ENCODE results near the gene PLA2G4A. TPM values are rescaled to one million over a fixed set of nuclear protein-coding genes. Genes with fewer than 3 reads are reported as not detected.
"Not testable (repeated sequence)": the region's sequence is repeated elsewhere in the genome, so short reads cannot be mapped to it uniquely, and the experiment has no call there.

The PLA2G4A gene
- total RNA-seq, 1 donor from 2014 or later, result 0.10 TPM

DNA sequence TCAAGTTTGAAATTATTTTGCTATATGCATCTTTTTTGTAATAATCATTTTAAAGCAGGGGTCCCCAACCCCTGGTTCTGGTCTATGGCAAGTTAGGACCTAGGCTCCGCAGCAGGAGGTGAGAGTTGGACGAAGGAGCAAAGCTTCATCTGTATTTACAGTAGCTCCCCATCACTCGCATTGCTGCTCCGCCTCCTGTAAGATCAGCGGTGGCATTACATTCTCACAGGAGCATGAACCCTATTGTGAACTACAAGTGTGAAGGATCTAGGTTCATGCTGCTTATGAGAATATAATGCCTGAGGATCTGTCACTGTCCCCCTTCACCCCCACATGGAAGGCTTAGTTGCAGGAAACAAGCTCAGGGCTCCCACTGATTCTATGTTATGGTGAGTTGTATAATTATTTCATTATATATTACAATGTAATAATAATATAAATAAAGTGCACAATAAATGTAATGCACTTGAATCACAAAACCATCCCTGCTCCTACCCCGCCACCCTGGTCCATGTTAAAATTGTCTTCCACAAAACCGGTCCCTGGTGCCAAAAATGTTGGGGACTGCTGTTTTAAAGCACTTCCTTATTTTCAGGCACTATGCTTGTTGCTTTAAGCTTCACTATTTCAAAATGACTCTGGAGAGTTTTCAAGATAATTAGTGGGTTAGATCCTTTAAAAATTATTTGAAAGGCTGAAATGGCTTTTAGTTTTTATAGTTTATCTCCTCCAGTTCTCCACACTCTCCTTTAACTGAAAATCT lies 74.8 kb downstream of the PLA2G4A start:
- no peaks in the 10 kb centered on the region for H3K36me3 Mint-ChIP-seq (ENCODE audit: low read depth)
- H3K4me1 Mint-ChIP-seq (ENCODE audit: low read depth), result no peaks in the 10 kb centered on the region
- H3K9me3 Mint-ChIP-seq (ENCODE audit: low read depth), result no peaks in the 10 kb centered on the region
- peaks cover 5% of the 10 kb centered on the region for H3K27me3 Mint-ChIP-seq (ENCODE audit: low read depth)
- TF ChIP-seq, protein P1, sequence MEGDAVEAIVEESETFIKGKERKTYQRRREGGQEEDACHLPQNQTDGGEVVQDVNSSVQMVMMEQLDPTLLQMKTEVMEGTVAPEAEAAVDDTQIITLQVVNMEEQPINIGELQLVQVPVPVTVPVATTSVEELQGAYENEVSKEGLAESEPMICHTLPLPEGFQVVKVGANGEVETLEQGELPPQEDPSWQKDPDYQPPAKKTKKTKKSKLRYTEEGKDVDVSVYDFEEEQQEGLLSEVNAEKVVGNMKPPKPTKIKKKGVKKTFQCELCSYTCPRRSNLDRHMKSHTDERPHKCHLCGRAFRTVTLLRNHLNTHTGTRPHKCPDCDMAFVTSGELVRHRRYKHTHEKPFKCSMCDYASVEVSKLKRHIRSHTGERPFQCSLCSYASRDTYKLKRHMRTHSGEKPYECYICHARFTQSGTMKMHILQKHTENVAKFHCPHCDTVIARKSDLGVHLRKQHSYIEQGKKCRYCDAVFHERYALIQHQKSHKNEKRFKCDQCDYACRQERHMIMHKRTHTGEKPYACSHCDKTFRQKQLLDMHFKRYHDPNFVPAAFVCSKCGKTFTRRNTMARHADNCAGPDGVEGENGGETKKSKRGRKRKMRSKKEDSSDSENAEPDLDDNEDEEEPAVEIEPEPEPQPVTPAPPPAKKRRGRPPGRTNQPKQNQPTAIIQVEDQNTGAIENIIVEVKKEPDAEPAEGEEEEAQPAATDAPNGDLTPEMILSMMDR (IDR thresholded peaks at IDR 0.05), result no peak
- no peak overlapping the region for H3K27ac Mint-ChIP-seq (ENCODE audit: unreplicated experiment)
- H3K4me3 Mint-ChIP-seq (ENCODE audit: unreplicated experiment), result no peak overlapping the region
- no peak for DNase-seq (ENCODE audit: low spot score)

GRCh38 chr1:186904361-186904760 lies 75.6 kb downstream of the PLA2G4A start:
- Mint-ChIP-seq H3K4me1 (ENCODE audit: low read depth) (no peaks in the 10 kb centered on the region), H3K9me3 (ENCODE audit: low read depth) (no peaks in the 10 kb centered on the region), H3K36me3 (ENCODE audit: low read depth) (no peaks in the 10 kb centered on the region), H3K27ac (ENCODE audit: unreplicated experiment) (no peak overlapping the region), H3K4me3 (ENCODE audit: unreplicated experiment) (no peak overlapping the region), H3K27me3 (ENCODE audit: low read depth) (peaks cover 3% of the 10 kb centered on the region)
- DNase-seq (ENCODE audit: low spot score), result no peak
- TF ChIP-seq, protein P1 (IDR thresholded peaks at IDR 0.05), result no peak

DNA sequence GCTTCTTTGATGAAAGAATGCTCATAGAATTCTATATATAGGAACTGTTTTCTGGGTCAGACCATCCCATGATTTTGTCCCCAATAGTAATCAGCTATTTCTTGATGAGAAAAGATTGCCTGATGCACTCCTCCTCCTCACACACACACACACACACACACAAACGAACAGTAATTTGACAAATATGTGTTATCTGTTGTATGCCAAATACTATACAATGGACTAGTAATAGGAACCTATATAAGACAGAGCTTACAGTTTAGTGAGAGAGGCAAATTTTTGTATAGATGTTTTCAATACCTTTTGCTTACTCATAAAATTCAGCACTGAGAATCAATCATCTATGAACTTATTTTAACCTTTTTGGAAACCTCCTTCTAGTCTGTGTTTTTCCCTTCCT lies 76.8 kb downstream of the PLA2G4A start:
- TF ChIP-seq, protein P1 (IDR thresholded peaks at IDR 0.05), result no peak

GRCh38 chr1:186915555-186915954 lies 86.8 kb downstream of the PLA2G4A start:
- Mint-ChIP-seq H3K9me3 (ENCODE audit: low read depth) (no peaks in the 10 kb centered on the region), H3K4me3 (ENCODE audit: unreplicated experiment) (no peak overlapping the region), H3K36me3 (ENCODE audit: low read depth) (no peaks in the 10 kb centered on the region), H3K27ac (ENCODE audit: unreplicated experiment) (no peak overlapping the region), H3K4me1 (ENCODE audit: low read depth) (no peaks in the 10 kb centered on the region), H3K27me3 (ENCODE audit: low read depth) (no peaks in the 10 kb centered on the region)
- TF ChIP-seq, protein P1 (IDR thresholded peaks at IDR 0.05), result peak; percentile 37
- DNase-seq (ENCODE audit: low spot score), result no peak

More for the DNA sequence above, 76.8 kb downstream of the PLA2G4A start:
- DNase-seq (ENCODE audit: low spot score), result no peak
- no peak overlapping the region for H3K27ac Mint-ChIP-seq (ENCODE audit: unreplicated experiment)
- H3K27me3 Mint-ChIP-seq (ENCODE audit: low read depth), result peaks cover 2% of the 10 kb centered on the region
- H3K9me3 Mint-ChIP-seq (ENCODE audit: low read depth), result no peaks in the 10 kb centered on the region
- H3K4me1 Mint-ChIP-seq (ENCODE audit: low read depth), result no peaks in the 10 kb centered on the region
- no peaks in the 10 kb centered on the region for H3K36me3 Mint-ChIP-seq (ENCODE audit: low read depth)
- no peak overlapping the region for H3K4me3 Mint-ChIP-seq (ENCODE audit: unreplicated experiment)

- H3K27ac Mint-ChIP-seq (ENCODE audit: unreplicated experiment); H3K4me3 Mint-ChIP-seq (ENCODE audit: unreplicated experiment); H3K9me3 Mint-ChIP-seq (ENCODE audit: low read depth): not testable (repeated sequence)
These were observed 88.5 kb downstream of the PLA2G4A start for GRCh38 chr1:186917106-186917786.

DNA sequence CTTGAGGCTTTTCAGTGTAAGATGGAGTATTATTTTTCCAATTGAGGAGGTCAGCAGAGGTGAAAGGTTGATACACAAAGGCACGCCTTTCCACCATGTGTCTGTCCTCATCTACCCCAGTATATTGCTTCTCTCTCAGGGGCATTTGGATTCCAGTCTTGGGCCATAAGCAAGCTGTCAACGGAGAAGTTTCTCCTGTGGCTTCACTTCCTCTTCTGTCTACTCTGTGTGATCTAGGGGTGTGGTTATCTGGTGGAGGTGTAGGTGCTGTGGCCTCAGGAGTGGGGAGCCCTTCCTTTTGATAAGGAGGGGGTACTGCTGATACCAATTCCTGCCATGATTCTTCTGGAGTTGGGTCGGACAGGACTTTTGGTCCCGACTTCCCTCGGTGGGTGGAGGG lies 92.6 kb downstream of the PLA2G4A start:
- H3K27me3 Mint-ChIP-seq (ENCODE audit: low read depth); H3K36me3 Mint-ChIP-seq (ENCODE audit: low read depth); H3K4me3 Mint-ChIP-seq (ENCODE audit: unreplicated experiment); DNase-seq (ENCODE audit: low spot score); H3K9me3 Mint-ChIP-seq (ENCODE audit: low read depth); H3K4me1 Mint-ChIP-seq (ENCODE audit: low read depth); H3K27ac Mint-ChIP-seq (ENCODE audit: unreplicated experiment): not testable (repeated sequence)

More at GRCh38 chr1:186917106-186917786, 88.5 kb downstream of the PLA2G4A start:
- not testable (repeated sequence) for H3K36me3 Mint-ChIP-seq (ENCODE audit: low read depth); H3K4me1 Mint-ChIP-seq (ENCODE audit: low read depth); H3K27me3 Mint-ChIP-seq (ENCODE audit: low read depth); DNase-seq (ENCODE audit: low spot score)
- TF ChIP-seq, protein P1 (IDR thresholded peaks at IDR 0.05), result peak; percentile 49

DNA sequence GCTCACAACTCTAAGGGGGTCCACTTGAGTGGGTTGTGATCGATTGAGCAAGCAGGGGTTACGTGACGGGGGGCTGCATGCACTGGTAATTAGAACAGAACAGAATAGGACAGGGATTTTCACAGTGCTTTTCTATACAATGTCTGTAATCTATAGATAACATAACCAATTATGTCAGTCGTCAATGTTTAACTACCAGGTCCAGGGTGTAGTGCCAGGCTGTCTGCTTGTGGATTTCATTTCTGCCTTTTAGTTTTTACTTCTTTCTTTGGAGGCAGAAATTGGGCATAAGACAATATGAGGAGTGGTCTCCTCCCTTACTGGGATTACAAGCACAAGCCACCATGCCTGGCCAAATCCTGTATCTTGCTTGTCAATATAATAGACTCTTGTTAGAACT lies 94.1 kb downstream of the PLA2G4A start:
- H3K4me1 Mint-ChIP-seq (ENCODE audit: low read depth); H3K9me3 Mint-ChIP-seq (ENCODE audit: low read depth); H3K27me3 Mint-ChIP-seq (ENCODE audit: low read depth); H3K27ac Mint-ChIP-seq (ENCODE audit: unreplicated experiment); H3K36me3 Mint-ChIP-seq (ENCODE audit: low read depth); H3K4me3 Mint-ChIP-seq (ENCODE audit: unreplicated experiment); DNase-seq (ENCODE audit: low spot score): not testable (repeated sequence)
